ENCODE results near the gene TIGD3. TPM values are rescaled to one million over a fixed set of nuclear protein-coding genes. Genes with fewer than 3 reads are reported as not detected.

TIGD3 gene
- total RNA-seq, 1 experiment from 2014 or later, result 1.3 TPM

DNA sequence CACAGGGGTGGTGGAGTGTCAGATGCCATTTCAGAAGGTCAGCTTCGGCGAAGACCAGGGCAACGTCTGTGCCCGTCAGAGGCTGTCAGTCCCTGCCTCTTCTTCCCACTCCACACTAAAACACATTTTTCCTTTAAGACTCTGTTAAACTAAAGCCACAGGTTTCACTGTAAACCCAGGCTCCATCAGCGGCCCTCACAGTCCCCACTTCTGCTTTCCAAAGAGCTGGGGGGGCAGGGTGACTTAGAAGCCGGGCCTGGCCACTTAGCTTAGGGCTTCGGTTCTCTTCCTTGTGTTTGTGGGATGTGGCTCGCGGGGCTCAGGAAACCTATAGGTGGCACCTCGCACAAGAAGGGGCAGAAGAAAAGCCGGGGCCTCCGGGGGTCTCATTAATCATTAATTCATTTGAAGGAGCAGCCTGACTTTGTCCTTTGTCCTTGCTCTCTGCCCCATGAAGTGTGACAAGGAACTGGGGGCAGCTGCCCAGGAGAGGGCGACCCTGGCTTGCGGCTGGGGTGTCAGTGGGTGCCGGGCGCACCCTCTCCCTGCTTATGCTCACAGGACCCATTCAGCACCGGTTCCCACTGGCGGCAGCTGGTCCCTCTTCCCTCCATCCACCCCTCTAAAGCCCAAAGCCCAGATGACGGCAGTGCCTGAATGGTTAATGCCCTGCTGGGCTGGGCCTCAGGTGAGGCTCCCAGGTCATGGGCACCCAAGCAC lies 23.8 kb downstream of the TIGD3 start:
- H2AFZ ChIP-seq (ENCODE audit: low read length), result no peak overlapping the region
- no peaks in the 10 kb centered on the region for H3K9me3 ChIP-seq (ENCODE audit: low read length)
- H3K27me3 ChIP-seq (ENCODE audit: low read length), result no peaks in the 10 kb centered on the region
- ATAC-seq (no peak), DNase-seq (no peak)
- CTCF ChIA-PET, result interaction anchor here (0.6 kb wide), 1 partner anchor 20 kb away, joined by 3 read pairs; no protein-coding TSS in a partner anchor
- no peaks in the 10 kb centered on the region for H3K9me2 ChIP-seq (replicated peaks; ENCODE audit: low read length)
- intact Hi-C loops (cut with micrococcal nuclease), result no loop called here
- TF ChIP-seq EZH2 (IDR thresholded peaks at IDR 0.05; ENCODE audit: low read length, unreplicated experiment) (no peak), EZH2phosphoT487 (IDR thresholded peaks at IDR 0.05; ENCODE audit: borderline replicate concordance, low read length) (no peak)
- TF ChIP-seq, protein P1, sequence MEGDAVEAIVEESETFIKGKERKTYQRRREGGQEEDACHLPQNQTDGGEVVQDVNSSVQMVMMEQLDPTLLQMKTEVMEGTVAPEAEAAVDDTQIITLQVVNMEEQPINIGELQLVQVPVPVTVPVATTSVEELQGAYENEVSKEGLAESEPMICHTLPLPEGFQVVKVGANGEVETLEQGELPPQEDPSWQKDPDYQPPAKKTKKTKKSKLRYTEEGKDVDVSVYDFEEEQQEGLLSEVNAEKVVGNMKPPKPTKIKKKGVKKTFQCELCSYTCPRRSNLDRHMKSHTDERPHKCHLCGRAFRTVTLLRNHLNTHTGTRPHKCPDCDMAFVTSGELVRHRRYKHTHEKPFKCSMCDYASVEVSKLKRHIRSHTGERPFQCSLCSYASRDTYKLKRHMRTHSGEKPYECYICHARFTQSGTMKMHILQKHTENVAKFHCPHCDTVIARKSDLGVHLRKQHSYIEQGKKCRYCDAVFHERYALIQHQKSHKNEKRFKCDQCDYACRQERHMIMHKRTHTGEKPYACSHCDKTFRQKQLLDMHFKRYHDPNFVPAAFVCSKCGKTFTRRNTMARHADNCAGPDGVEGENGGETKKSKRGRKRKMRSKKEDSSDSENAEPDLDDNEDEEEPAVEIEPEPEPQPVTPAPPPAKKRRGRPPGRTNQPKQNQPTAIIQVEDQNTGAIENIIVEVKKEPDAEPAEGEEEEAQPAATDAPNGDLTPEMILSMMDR (conservative IDR thresholded peaks at IDR 0.05; ENCODE audit: low read depth, low read length), result peak; percentile 51; the same call in 1 of the 2 replicates
- H3K36me3 ChIP-seq (ENCODE audit: low read depth, low read length), result no peaks in the 10 kb centered on the region
- H3K4me1 ChIP-seq (ENCODE audit: insufficient read depth, low read length), result peaks cover 28% of the 10 kb centered on the region
- no peak overlapping the region for H3K9ac ChIP-seq (ENCODE audit: low read length)
- no peak overlapping the region for H3K27ac ChIP-seq (ENCODE audit: low read length)
- H3K4me3 ChIP-seq (ENCODE audit: low read length), result no peak overlapping the region
- POLR2A ChIA-PET (ENCODE audit: unreplicated experiment), result interaction anchor here (0.5 kb wide), 1 partner anchor 130 kb away, joined by 10 read pairs; no protein-coding TSS in a partner anchor
- no peaks in the 10 kb centered on the region for H3K79me2 ChIP-seq (ENCODE audit: low read length)
- no peak overlapping the region for H3K4me2 ChIP-seq (ENCODE audit: low read length)
- H3F3A ChIP-seq (ENCODE audit: low read length, unreplicated experiment), result peaks cover 6% of the 10 kb centered on the region
- no peaks in the 10 kb centered on the region for H4K20me1 ChIP-seq (ENCODE audit: low read length)
- no TSS peak for BruUV-seq (replicated peaks)

DNA sequence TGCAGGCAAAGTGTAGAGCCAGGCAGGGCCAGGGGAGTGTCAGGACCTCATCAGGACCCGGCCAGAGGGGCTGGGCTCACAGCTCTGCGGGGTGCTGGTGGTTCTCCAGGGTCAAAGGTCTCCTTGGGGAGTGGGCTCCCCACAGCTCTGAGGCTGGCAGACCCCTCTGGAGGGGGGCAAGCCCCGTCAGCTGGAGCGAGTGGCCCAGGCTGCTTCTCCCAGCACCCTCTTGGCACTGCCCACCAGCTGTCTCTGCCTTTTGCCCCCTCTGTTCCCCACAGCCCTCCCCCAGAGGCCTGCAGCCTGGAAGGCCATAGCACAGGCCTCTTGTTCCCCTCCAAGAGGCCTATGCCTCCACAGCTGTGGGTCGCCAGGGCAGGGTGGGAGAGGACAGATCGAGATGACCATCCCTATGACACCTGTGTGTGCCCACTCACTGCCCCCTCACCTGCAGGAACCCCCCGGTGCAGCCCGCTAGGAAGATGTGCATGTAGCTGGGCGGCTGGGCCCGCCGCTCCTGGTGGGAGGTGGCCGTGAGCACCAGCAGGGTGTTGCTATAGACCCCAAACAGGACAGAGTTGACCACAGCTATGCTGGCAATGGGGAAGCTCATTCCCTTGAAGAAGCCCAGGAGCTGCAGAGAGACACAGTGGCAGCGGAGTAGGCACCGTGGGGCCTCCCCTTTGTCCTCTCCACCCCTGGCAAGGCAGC lies 24.5 kb downstream of the TIGD3 start:
- H2AFZ ChIP-seq (ENCODE audit: low read length), result no peak overlapping the region
- no peaks in the 10 kb centered on the region for H3K9me3 ChIP-seq (ENCODE audit: low read length)
- H4K20me1 ChIP-seq (ENCODE audit: low read length), result no peaks in the 10 kb centered on the region
- H3K4me3 ChIP-seq (ENCODE audit: low read length), result no peak overlapping the region
- ChIA-PET POLR2A (ENCODE audit: unreplicated experiment) (no interaction called here), CTCF (no interaction called here)
- DNase-seq (no peak), ATAC-seq (no peak)
- intact Hi-C loops (cut with micrococcal nuclease), result no loop called here
- H3K4me2 ChIP-seq (ENCODE audit: low read length), result no peak overlapping the region
- no peak for TF ChIP-seq EZH2 (IDR thresholded peaks at IDR 0.05; ENCODE audit: low read length, unreplicated experiment)
- no peak for TF ChIP-seq EZH2phosphoT487 (IDR thresholded peaks at IDR 0.05; ENCODE audit: borderline replicate concordance, low read length)
- TF ChIP-seq, protein P1 (conservative IDR thresholded peaks at IDR 0.05; ENCODE audit: low read depth, low read length), result no peak
- H3K9me2 ChIP-seq (replicated peaks; ENCODE audit: low read length), result no peaks in the 10 kb centered on the region
- H3F3A ChIP-seq (ENCODE audit: low read length, unreplicated experiment), result peaks cover 11% of the 10 kb centered on the region
- no TSS peak for BruUV-seq (replicated peaks)
- H3K36me3 ChIP-seq (ENCODE audit: low read depth, low read length), result no peaks in the 10 kb centered on the region
- no peak overlapping the region for H3K27ac ChIP-seq (ENCODE audit: low read length)
- no peaks in the 10 kb centered on the region for H3K27me3 ChIP-seq (ENCODE audit: low read length)
- peaks cover 35% of the 10 kb centered on the region for H3K4me1 ChIP-seq (ENCODE audit: insufficient read depth, low read length)
- H3K79me2 ChIP-seq (ENCODE audit: low read length), result no peaks in the 10 kb centered on the region
- H3K9ac ChIP-seq (ENCODE audit: low read length), result no peak overlapping the region
